GM03348 (cell line): ENCODE results near the gene FAM136A.
"Not testable (repeated sequence)": the region's sequence is repeated elsewhere in the genome, so short reads cannot be mapped to it uniquely, and the experiment has no call there.

Experiments
- DNase-seq: peaks from one replicate; pipeline ENCODE4 v3.0.0; 2012; ENCODE audit warnings: low spot score

FAM136A gene

DNA sequence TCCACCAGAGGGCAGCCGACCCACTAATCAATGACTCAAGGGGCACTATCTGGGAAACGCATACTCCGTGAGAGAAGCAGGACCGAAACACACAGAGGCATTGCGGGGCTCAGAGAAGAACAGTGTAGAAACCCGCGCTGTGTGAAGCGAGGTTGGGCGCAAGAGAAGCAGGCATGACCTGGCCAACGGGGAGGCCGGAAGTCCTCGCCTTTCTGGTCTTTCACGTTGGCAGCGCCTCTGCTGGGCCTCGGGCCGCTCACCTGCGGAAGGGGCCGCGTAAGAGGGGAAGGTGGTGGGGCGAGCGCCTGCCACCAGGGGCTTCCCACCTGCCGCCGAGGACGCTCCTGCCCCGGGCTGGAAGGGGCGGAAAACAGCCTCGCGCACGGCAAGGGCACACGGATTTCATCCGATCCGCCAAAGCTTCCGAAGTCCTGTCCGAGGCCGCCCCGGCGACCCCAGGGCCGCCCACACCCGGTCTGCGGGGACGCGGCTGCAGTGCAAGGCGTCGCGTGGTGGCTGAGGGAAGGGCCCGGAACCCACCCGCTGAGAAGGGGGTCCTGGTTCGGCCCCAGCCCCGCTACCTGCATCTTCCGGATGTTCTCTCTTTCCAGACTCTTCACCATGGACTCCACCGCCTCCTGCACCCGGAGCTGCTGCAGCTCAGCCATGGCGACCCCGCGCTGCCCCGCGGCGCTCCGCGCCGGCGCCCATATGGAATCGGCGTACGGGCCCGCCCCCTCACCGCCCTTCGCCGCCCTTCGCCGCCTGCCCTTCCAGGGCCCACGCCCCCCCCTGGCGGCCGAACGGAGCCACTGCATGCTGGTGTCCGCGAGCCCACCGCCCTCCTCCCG lies at the start of gene FAM136A:
Gene FAM136A, minus strand, starts transcription at position 724 of the 851 bp plus-strand sequence. Its CDS starts 56 bp downstream, at position 668.
- peak; percentile 97 for DNase-seq

DNA sequence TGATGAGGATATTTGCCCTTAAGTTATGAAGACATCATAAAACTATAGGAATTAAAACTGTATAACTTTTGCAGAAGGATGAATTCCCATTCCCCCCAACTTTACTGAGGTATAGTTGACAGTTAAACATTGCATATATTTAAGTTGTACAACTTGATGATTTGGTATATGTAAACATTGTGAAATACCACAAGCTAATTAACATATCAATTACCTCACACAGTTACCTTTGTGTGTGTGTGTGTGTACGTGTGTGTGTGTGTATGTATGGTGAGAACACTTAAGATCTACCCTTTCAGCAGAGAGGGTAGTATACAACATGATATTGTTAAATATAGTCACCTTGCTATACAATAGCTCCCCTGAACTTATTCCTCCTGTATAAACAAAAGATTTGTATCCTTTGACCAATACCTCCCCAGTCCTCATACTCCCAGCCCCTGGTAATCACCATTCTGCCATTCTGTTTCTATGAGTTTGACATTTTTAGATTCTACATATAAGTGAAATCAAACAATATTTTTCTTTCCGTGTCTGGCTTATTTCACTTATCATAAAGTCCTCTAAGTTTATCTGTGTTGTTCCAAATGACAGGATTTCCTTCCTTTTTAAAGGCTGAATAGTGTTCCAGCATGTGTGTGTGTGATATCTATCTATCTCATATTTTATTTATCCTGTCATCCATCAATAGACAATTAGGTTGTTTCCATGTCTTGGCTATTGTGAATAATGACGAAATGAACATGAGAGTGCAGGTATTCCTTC lies 48.2 kb upstream of the FAM136A start:
- DNase-seq = no peak

GRCh38 chr2:70347831-70348230 lies 46.0 kb upstream of the FAM136A start:
- no peak for DNase-seq

GRCh38 chr2:70344195-70344594 lies 42.3 kb upstream of the FAM136A start:
- peak; percentile 39 for DNase-seq

GRCh38 chr2:70341477-70341765 lies 39.6 kb upstream of the FAM136A start:
- DNase-seq = no peak

DNA sequence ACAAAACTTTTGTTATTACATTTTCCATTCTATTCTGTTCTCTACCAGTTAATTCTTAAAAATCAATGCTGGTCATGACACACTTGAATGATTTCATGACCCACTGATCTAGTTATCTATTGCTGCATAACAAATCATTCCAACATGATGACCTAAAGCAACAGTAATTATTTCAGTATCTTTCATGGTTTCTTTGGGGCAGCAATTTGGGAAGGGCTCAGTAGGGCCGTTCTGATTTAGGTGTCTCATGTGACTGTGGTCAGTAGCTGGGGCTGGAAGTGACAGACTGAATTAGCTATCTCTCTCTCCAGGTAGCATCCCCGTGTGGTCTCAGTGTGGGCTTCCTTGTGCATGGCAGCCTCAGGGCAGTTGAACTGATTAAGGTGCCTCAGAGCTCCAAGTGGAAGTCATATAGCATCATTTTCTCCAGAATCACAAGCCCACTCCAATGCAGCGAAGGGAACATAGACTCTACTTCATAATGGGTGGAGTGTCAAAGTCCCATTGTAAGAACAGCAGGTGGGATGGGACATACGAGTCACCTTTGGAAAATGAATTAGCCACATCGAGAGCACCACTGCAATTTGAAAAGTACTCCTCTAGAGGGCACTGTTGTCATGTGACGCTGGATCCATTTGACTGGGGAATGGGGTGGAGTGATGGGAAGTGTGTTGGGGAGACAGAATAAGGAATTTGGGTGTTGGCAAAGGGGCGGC lies 39.1 kb upstream of the FAM136A start:
- peak; percentile 83 for DNase-seq

GRCh38 chr2:70340075-70340474 lies 38.2 kb upstream of the FAM136A start:
- DNase-seq = no peak

GRCh38 chr2:70336552-70336951 lies 34.7 kb upstream of the FAM136A start:
- no peak for DNase-seq

- DNase-seq = no peak
Measured at GRCh38 chr2:70331012-70331411, 29.1 kb upstream of the FAM136A start.

GRCh38 chr2:70330476-70330875 lies 28.6 kb upstream of the FAM136A start:
- no peak for DNase-seq

DNA sequence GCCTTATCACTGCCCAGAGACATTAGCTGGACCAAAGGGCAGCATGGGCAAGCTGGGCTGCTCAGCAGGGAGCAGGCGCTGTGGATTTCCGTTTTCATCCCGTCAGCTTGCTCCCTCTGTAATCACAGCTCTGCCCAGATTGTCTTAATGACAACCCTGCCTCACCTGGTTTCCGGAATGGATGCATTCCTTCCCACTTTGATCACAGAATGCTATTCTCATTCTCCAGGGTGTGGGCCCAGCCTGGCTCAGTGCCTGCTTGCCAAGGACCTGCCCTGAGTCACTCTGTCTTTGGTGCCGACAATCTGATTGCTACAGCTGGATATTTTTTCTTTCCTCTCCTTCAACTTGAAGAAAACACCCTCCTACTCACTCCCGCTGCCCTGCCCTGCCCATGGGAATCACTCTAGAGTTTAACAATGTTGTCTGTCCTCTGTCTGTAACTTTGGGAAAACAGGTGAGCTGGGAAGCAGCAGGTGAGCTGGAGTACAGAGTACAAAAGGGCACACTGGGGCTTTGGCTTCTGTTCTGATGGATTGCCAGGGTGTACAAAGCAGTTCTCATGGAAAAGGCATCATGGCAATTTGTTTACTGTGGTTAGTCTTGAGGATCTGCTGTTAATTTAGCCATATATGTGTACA lies 27.2 kb upstream of the FAM136A start:
- peak; percentile 31 for DNase-seq

DNA sequence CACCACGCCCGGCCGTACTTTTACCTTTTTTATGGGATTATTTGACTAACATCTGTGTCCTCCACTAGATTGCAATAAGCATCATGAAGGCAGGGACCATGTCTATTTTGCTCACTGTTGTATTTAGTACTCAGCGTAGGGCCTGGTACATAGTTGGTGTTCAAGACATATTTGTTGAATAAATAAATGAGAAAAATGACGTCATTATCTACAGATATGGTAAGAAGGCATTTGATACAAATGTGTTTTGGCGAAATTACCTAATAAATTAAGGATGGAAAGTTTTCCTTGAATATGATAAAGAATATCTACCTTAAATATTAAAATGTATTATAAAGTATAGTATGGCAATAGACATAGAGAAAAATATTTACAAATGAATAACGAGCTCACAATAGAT lies 24.0 kb upstream of the FAM136A start:
- no peak for DNase-seq

- no peak for DNase-seq
Measured at GRCh38 chr2:70322518-70322917, 20.7 kb upstream of the FAM136A start.

GRCh38 chr2:70321370-70321769 lies 19.5 kb upstream of the FAM136A start:
- no peak for DNase-seq

DNA sequence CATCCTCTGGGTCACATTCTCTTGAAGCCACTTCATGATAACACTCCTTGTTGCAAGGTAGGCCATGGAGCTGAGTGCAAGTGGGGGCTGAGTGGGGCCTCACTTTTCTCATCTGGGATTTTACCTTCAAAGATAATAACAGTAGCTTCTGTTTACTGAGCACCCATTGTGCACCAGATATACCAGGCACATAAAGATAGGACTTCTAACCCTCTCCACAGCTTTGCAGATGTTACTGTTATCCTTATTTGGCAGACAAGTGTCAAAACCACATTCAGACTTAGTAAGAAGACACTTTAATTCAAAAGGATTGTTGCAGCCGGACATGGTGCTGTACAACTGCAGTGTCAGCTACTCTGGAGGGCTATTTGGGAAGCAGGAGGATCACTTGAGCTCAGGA lies 12.8 kb upstream of the FAM136A start:
- no peak for DNase-seq

- no peak for DNase-seq
Measured at GRCh38 chr2:70312560-70312959, 10.7 kb upstream of the FAM136A start.

DNA sequence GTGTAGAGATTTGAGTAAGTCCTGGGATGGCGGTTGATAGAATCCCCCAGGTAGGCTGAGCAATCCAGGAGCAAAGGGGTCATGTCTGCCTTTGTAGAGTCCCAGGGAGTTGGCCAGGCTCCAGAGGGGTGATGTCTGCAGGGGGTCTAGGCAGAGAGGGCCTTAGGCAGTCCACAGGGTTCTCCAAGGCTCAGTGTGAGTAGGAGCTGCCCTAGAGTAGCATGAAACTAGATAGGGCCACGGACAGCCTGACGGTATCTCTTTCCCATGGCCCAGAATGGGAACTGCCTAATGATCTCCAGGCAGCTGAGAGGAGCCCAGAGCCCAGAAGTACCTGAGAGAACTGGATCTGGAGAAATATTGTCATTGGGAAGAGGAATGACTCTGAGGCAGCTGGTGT lies 9.0 kb upstream of the FAM136A start:
- no peak for DNase-seq

GRCh38 chr2:70305531-70305930 lies 3.7 kb upstream of the FAM136A start:
- no peak for DNase-seq

DNA sequence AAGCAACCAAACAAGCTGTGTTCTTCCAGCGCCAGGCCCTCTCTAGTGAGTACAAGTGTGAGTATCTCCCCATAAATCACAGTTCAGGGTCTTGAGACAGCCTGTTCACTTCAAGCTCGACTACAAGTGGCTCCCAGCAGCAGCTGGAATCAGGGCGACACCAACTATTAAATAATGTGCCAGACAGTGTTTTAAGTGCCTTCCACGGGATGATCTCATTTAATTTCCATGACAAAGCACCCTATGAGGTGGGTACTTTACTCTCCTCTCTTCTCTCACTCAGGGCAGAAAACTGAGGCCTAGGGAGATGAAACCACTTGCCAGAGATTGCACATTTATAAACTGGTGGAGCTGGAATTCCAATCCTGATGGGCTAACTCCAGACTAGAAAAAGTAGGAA lies 2.6 kb upstream of the FAM136A start:
- no peak for DNase-seq

DNA sequence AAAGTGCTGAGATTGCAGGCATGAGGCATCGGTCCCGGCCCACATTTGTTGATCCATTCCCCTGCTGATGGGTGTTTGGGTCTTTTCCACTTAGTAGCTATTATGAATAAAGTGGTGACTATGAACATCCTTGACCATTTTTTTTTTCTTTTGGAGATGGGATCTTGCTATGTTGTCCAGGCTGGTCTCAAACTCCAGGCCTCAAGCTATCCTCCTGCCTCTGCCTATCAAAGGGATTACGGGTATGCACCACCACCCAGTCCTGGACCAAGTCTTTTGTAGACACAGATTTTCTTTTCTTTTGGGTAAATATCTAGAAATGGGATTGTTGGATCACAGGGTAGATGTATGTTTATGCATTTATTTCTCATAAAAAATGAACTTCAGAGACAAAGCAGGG lies 1.3 kb upstream of the FAM136A start:
- DNase-seq = no peak

DNA sequence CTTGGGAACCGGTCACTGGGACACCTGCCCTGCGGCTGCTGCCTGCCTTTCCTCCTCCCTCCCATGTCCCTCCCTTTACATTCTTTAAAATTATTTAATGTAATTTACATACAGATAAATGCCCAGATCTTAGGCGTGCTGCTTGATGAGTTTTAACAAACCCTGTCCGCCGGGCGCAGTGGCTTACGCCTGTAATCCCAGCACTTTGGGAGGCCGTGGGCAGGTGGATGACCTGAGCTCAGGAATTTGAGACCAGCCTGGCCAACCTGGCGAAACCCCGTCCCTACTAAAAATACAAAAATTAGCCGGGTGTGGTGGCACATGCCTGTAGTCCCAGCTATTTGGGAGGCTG lies 304 bp upstream of the FAM136A start:
- not testable (repeated sequence) for DNase-seq

- DNase-seq = no peak
Measured at GRCh38 chr2:70300771-70301343, 1.0 kb downstream of the FAM136A start.
